Measurements from ENCODE around the gene SUPT7L.

The SUPT7L gene

DNA sequence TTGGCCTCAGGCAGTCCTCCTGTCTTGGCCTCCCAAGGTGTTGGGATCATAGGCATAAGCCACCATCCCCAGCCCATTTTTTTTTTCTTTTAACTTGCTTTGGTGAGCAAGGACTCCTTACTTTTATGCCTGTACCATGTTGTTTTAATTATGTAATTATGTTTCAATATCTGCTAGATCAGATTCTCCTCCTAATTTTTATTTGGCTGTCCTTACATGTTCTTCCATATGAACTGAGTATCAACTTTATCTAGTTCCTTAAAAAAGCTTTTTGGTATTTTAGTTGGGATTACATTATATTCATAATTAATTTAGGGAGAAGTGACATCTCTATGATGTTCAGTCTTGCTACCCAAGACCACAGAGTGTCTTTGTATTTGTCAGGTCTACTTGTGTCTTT lies 18.2 kb downstream of the SUPT7L start:
- H3K4me1 ChIP-seq (ENCODE audit: insufficient read depth, low read length, severe bottlenecking), result no peaks in the 10 kb centered on the region
- H3K9me3 ChIP-seq (ENCODE audit: low read length), result no peaks in the 10 kb centered on the region
- H2AFZ ChIP-seq (ENCODE audit: low read length), result no peak overlapping the region
- no peaks in the 10 kb centered on the region for H3K27me3 ChIP-seq (ENCODE audit: insufficient read depth, low read length)
- no peaks in the 10 kb centered on the region for H4K20me1 ChIP-seq (ENCODE audit: insufficient read depth, low read length)
- H3F3A ChIP-seq (ENCODE audit: insufficient read depth, low read length), result no peaks in the 10 kb centered on the region
- H3K9ac ChIP-seq (ENCODE audit: low read length), result no peak overlapping the region
- no peak overlapping the region for H3K4me2 ChIP-seq (ENCODE audit: low read length)
- no peak for TF ChIP-seq EZH2 (IDR thresholded peaks at IDR 0.05; ENCODE audit: borderline replicate concordance, low read length)
- TF ChIP-seq, protein P1, sequence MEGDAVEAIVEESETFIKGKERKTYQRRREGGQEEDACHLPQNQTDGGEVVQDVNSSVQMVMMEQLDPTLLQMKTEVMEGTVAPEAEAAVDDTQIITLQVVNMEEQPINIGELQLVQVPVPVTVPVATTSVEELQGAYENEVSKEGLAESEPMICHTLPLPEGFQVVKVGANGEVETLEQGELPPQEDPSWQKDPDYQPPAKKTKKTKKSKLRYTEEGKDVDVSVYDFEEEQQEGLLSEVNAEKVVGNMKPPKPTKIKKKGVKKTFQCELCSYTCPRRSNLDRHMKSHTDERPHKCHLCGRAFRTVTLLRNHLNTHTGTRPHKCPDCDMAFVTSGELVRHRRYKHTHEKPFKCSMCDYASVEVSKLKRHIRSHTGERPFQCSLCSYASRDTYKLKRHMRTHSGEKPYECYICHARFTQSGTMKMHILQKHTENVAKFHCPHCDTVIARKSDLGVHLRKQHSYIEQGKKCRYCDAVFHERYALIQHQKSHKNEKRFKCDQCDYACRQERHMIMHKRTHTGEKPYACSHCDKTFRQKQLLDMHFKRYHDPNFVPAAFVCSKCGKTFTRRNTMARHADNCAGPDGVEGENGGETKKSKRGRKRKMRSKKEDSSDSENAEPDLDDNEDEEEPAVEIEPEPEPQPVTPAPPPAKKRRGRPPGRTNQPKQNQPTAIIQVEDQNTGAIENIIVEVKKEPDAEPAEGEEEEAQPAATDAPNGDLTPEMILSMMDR (IDR thresholded peaks at IDR 0.05; ENCODE audit: low read length), result no peak
- no peaks in the 10 kb centered on the region for H3K9me2 ChIP-seq (ENCODE audit: low read depth, low read length)
- no peak overlapping the region for H3K27ac ChIP-seq (ENCODE audit: low read depth, low read length, poor library complexity, severe bottlenecking)
- no peak overlapping the region for H3K4me3 ChIP-seq (ENCODE audit: low read depth, low read length, poor library complexity, severe bottlenecking)
- H3K79me2 ChIP-seq (ENCODE audit: insufficient read depth, low read length), result no peaks in the 10 kb centered on the region
- peaks cover 72% of the 10 kb centered on the region for H3K36me3 ChIP-seq (ENCODE audit: insufficient read depth, low read length)

DNA sequence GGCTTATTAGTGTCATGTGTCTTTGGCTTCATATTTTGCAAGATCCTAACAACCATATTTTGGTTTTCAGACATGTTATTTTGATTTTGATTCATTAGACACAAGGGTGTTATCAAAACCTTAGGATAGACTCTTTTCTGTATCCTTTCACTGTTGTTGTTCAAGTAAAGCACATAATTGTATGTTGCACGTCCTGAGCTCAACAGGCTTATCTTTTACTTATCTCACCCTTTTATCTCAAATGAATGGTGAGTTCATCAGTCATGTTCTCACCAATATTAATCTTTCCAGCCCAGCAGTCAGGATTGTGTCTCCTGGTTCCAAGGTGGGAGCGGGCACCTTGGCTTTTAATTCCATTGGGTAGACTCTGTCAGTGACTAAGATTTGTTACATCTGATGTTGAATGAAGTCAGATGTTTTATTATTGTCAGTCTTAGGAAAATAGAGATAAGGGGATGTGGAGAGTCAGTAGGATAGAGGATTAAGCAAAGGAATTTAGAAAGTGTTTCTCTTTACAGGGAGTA lies 22.6 kb downstream of the SUPT7L start:
- H3K79me2 ChIP-seq (ENCODE audit: insufficient read depth, low read length), result no peaks in the 10 kb centered on the region
- no peaks in the 10 kb centered on the region for H4K20me1 ChIP-seq (ENCODE audit: insufficient read depth, low read length)
- H3K4me1 ChIP-seq (ENCODE audit: insufficient read depth, low read length, severe bottlenecking), result no peaks in the 10 kb centered on the region
- TF ChIP-seq, protein P1 (IDR thresholded peaks at IDR 0.05; ENCODE audit: low read length), result no peak
- no peak for TF ChIP-seq EZH2 (IDR thresholded peaks at IDR 0.05; ENCODE audit: borderline replicate concordance, low read length)
- no peak overlapping the region for H3K4me2 ChIP-seq (ENCODE audit: low read length)
- H3K36me3 ChIP-seq (ENCODE audit: insufficient read depth, low read length), result peaks cover 76% of the 10 kb centered on the region
- no peak overlapping the region for H2AFZ ChIP-seq (ENCODE audit: low read length)
- H3K27ac ChIP-seq (ENCODE audit: low read depth, low read length, poor library complexity, severe bottlenecking), result no peak overlapping the region
- no peaks in the 10 kb centered on the region for H3K27me3 ChIP-seq (ENCODE audit: insufficient read depth, low read length)
- H3K9me2 ChIP-seq (ENCODE audit: low read depth, low read length), result no peaks in the 10 kb centered on the region
- H3K4me3 ChIP-seq (ENCODE audit: low read depth, low read length, poor library complexity, severe bottlenecking), result no peak overlapping the region
- H3F3A ChIP-seq (ENCODE audit: insufficient read depth, low read length), result no peaks in the 10 kb centered on the region
- H3K9me3 ChIP-seq (ENCODE audit: low read length), result no peaks in the 10 kb centered on the region
- no peak overlapping the region for H3K9ac ChIP-seq (ENCODE audit: low read length)

DNA sequence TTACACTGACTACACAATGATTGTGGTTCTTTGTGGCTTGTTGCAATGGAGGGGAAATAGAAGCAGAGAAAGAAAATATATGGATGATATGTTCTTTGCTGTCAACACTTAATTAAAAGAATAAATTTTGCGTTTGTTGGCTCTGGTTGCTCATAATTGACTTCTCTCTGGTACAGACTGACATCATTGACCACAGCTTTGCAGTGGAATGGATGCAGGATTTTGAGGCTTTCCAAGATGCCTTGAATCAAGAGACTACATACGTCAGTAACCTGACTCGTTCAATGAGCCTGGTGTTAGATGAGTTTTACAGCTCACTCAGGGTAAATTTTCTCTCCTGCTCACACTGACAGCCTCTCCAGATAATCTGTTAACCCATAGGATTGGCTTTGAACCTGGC lies 24.7 kb downstream of the SUPT7L start:
- Histone ChIP-seq H4K20me1 (ENCODE audit: insufficient read depth, low read length) (no peaks in the 10 kb centered on the region), H3K4me2 (ENCODE audit: low read length) (no peak overlapping the region), H3K9ac (ENCODE audit: low read length) (no peak overlapping the region), H3K4me3 (ENCODE audit: low read depth, low read length, poor library complexity, severe bottlenecking) (no peak overlapping the region), H3F3A (ENCODE audit: insufficient read depth, low read length) (no peaks in the 10 kb centered on the region), H3K36me3 (ENCODE audit: insufficient read depth, low read length) (peaks cover 77% of the 10 kb centered on the region), H3K27me3 (ENCODE audit: insufficient read depth, low read length) (no peaks in the 10 kb centered on the region), H3K79me2 (ENCODE audit: insufficient read depth, low read length) (no peaks in the 10 kb centered on the region), H3K27ac (ENCODE audit: low read depth, low read length, poor library complexity, severe bottlenecking) (no peak overlapping the region), H3K4me1 (ENCODE audit: insufficient read depth, low read length, severe bottlenecking) (no peaks in the 10 kb centered on the region), H2AFZ (ENCODE audit: low read length) (no peak overlapping the region), H3K9me3 (ENCODE audit: low read length) (no peaks in the 10 kb centered on the region), H3K9me2 (ENCODE audit: low read depth, low read length) (no peaks in the 10 kb centered on the region)
- no peak for TF ChIP-seq EZH2 (IDR thresholded peaks at IDR 0.05; ENCODE audit: borderline replicate concordance, low read length)
- TF ChIP-seq, protein P1 (IDR thresholded peaks at IDR 0.05; ENCODE audit: low read length), result no peak
